Lower leg skin (tissue), 3 donors: ENCODE measurements around the gene TCF7L1.

ENCODE experiments used
- POLR2A ChIP-seq, 2 donors: fragments of 450-650 bp; IDR thresholded peaks; one replicate each; pipeline ENCODE4 v1.6.1; 2016 to 2017; ENCODE audit warnings: antibody characterized with exemption in 2 of 2, mild to moderate bottlenecking in 1 of 2, moderate library complexity in 1 of 2
- TF ChIP-seq, protein P1 (sequence below), 3 donors: fragments of 450-650 bp; IDR thresholded peaks; one replicate each; pipeline ENCODE4 v1.5.1; 2016; ENCODE audit warnings: antibody characterized with exemption in 3 of 3, mild to moderate bottlenecking in 3 of 3, moderate library complexity in 2 of 3

DNA sequence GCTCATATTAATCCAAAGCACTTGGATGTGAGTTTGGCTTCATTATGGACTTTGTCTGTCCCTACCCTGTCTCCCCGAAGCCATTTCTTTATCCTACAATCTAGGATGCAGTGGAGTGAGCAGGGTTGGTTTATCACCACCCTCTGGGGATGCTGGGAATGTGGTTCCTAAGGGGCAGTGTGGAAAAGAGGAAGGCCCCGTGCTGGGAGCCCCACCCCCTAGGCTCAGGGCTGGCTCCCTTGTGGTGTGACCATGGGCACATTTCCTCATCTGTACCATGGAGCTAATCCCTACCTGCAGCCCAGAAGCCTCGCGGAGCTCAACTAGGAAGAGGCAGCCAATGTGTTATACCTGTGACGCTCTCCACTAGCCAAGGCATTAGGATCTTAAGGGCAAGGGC lies 102.1 kb downstream of the TCF7L1 start:
- TF ChIP-seq, protein P1, sequence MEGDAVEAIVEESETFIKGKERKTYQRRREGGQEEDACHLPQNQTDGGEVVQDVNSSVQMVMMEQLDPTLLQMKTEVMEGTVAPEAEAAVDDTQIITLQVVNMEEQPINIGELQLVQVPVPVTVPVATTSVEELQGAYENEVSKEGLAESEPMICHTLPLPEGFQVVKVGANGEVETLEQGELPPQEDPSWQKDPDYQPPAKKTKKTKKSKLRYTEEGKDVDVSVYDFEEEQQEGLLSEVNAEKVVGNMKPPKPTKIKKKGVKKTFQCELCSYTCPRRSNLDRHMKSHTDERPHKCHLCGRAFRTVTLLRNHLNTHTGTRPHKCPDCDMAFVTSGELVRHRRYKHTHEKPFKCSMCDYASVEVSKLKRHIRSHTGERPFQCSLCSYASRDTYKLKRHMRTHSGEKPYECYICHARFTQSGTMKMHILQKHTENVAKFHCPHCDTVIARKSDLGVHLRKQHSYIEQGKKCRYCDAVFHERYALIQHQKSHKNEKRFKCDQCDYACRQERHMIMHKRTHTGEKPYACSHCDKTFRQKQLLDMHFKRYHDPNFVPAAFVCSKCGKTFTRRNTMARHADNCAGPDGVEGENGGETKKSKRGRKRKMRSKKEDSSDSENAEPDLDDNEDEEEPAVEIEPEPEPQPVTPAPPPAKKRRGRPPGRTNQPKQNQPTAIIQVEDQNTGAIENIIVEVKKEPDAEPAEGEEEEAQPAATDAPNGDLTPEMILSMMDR (IDR thresholded peaks at IDR 0.05): no peak
- no peak for TF ChIP-seq POLR2A (IDR thresholded peaks at IDR 0.05)
